A549 (cell line): ENCODE data around the gene TMUB2. TPM values are rescaled to one million over a fixed set of nuclear protein-coding genes. Genes with fewer than 3 reads are reported as not detected.

Experiments
- ATAC-seq, 2 experiments: fragments of 200-7000 bp in 1 of 2; fragments of >200 bp in 1 of 2; cut with Nextera tagmentation in 1 of 2; cut with Tn5 transposase in 1 of 2; 3 replicates each; pipeline versions ENCODE4 v1.8.0 to v1.9.1; 2018 to 2020; ENCODE audit warnings: mild to moderate bottlenecking in 1 of 2, moderate library complexity in 1 of 2
- CTCF ChIA-PET: fragments of 300-600 bp; sonication (Branson Sonifier 250); formaldehyde crosslinking; extraction: SDS; loops from one replicate; lab custom pipeline; 2021; ENCODE audit warnings: antibody characterized with exemption, inconsistent platforms; lab: Yijun Ruan, JAX
- POLR2A ChIA-PET: fragments of 350-600 bp; formaldehyde crosslinking; extraction: SDS; loops from one replicate; lab custom pipeline; 2021; ENCODE audit warnings: antibody characterized with exemption, inconsistent platforms; lab: Yijun Ruan, JAX
- DNase-seq, 2 experiments: peaks; one replicate each; pipeline versions ENCODE4 v3.0.0 to v3.0.0-alpha.2; 2011 to 2016; ENCODE audit warnings: low read depth in 1 of 2, low spot score in 1 of 2
- FAIRE-seq: peaks from 2 replicates; lab custom pipeline; 2011; peaks lifted over from hg19 to GRCh38; lab: Jason Lieb, UNC
- H3K27ac ChIP-seq, 2 experiments: fragments of >200 bp; sonication (Bioruptor Twin); formaldehyde crosslinking; 3 replicates each; pipeline ENCODE4 v1.5.1; 2016 to 2017
- H3K4me1 ChIP-seq: fragments of >200 bp; sonication (Bioruptor Twin); formaldehyde crosslinking; 3 replicates; pipeline ENCODE4 v1.6.1; 2016
- H3K4me2 ChIP-seq: fragments of >200 bp; sonication (Bioruptor Twin); formaldehyde crosslinking; 3 replicates; pipeline ENCODE4 v1.6.1; 2016
- H3K4me3 ChIP-seq: fragments of >200 bp; sonication (Bioruptor Twin); formaldehyde crosslinking; 3 replicates; pipeline ENCODE4 v1.5.1; 2016
- H3K9me3 ChIP-seq: fragments of >200 bp; sonication (Bioruptor Twin); formaldehyde crosslinking; 3 replicates; pipeline ENCODE4 v1.6.1; 2016
- CBX2 ChIP-seq: fragments of 200-600 bp; sonication (generic); IDR thresholded peaks from 2 replicates; pipeline ENCODE4 v1.6.1; 2016; ENCODE audit warnings: low read depth, mild to moderate bottlenecking, borderline replicate concordance
- CHD2 ChIP-seq: fragments of 150-350 bp; IDR thresholded peaks from 2 replicates; pipeline ENCODE4 v1.6.1; 2014; ENCODE audit warnings: low read length; ENCODE audit not compliant: partially characterized antibody
- EP300 ChIP-seq, 2 experiments: fragments of >200 bp; sonication (Bioruptor Twin); formaldehyde crosslinking; IDR thresholded peaks; 2 replicates in 1 of 2; 3 replicates in 1 of 2; pipeline ENCODE4 v1.6.1; 2016 to 2017
- FOSB ChIP-seq: fragments of 250-450 bp; sonication (Bioruptor Pico); IDR thresholded peaks from 2 replicates; pipeline ENCODE4 v1.5.0; 2020; ENCODE audit warnings: mild to moderate bottlenecking, moderate library complexity
- FOXS1 ChIP-seq: fragments of 250-450 bp; sonication (Bioruptor Pico); IDR thresholded peaks from 2 replicates; pipeline ENCODE4 v1.5.0; 2020; ENCODE audit warnings: mild to moderate bottlenecking, moderate library complexity
- GATA3 ChIP-seq: IDR thresholded peaks from 2 replicates; pipeline ENCODE4 v1.6.1; 2012; ENCODE audit warnings: borderline replicate concordance
- HOXA7 ChIP-seq: fragments of 250-450 bp; sonication (Bioruptor Pico); IDR thresholded peaks from 2 replicates; pipeline ENCODE4 v1.5.0; 2020; ENCODE audit warnings: mild to moderate bottlenecking, moderate library complexity
- JUN ChIP-seq, 2 experiments: fragments of >200 bp; sonication (Bioruptor Twin); formaldehyde crosslinking; IDR thresholded peaks; 2 replicates in 1 of 2; 3 replicates in 1 of 2; pipeline ENCODE4 v1.6.1; 2016 to 2017
- MAFK ChIP-seq: fragments of 450-650 bp; IDR thresholded peaks from 2 replicates; pipeline ENCODE4 v1.6.1; 2014; ENCODE audit not compliant: partially characterized antibody
- NPAS2 ChIP-seq: fragments of 250-450 bp; sonication (Bioruptor Pico); IDR thresholded peaks from 2 replicates; pipeline ENCODE4 v1.8.0; 2022; ENCODE audit warnings: mild to moderate bottlenecking, moderate library complexity, borderline replicate concordance
- PHF8 ChIP-seq: fragments of 200-600 bp; sonication (generic); IDR thresholded peaks from 2 replicates; pipeline ENCODE4 v1.6.1; 2016; ENCODE audit warnings: low read depth, mild to moderate bottlenecking, antibody characterized with exemption, moderate library complexity, borderline replicate concordance
- POLR2AphosphoS2 ChIP-seq: conservative IDR thresholded peaks from 2 replicates; pipeline ENCODE4 v1.6.1; 2012; ENCODE audit warnings: low read length, improper control_type of control experiment, inconsistent platforms
- RFX5 ChIP-seq: fragments of 450-650 bp; IDR thresholded peaks from 2 replicates; pipeline ENCODE4 v1.7.1; 2014; ENCODE audit warnings: antibody characterized with exemption, mild to moderate bottlenecking, moderate library complexity
- RNF2 ChIP-seq: fragments of 200-600 bp; sonication (generic); IDR thresholded peaks from 2 replicates; pipeline ENCODE4 v1.6.1; 2016; ENCODE audit warnings: low read depth, mild to moderate bottlenecking, antibody characterized with exemption, moderate library complexity, borderline replicate concordance
- SMC3 ChIP-seq: fragments of >200 bp; sonication (Bioruptor Twin); formaldehyde crosslinking; IDR thresholded peaks from 3 replicates; pipeline ENCODE4 v1.6.1; 2018; ENCODE audit warnings: inconsistent platforms
- ZNF302 ChIP-seq: fragments of 250-450 bp; sonication (Bioruptor Pico); IDR thresholded peaks from 2 replicates; pipeline ENCODE4 v1.9.0; 2021; ENCODE audit warnings: inconsistent platforms, mild to moderate bottlenecking, moderate library complexity
- WGBS: methylation state at CpG from one replicate; pipeline ENCODE4 v1.1.6; 2017; ENCODE audit errors: missing lambda C conversion rate; 5-methylcytosine and 5-hydroxymethylcytosine counted together
- polyA plus RNA-seq, 4 experiments: library from polyadenylated mRNA; depleted of rRNA in 3 of 4; stranded (reverse); fragments of >200 nt; fragmentation: RNase III in 1 of 4; extraction: RNeasy Plus Mini Kit Qiagen cat#74134 plus additional on column Dnase treatment in 1 of 4; gene quantifications; 2 replicates in 3 of 4; 3 replicates in 1 of 4; pipeline ENCODE4 v1.2.3, GENCODE V29; 2011 to 2017
- TF ChIP-seq, protein P1 (sequence below): fragments of >200 bp; sonication (Bioruptor Twin); formaldehyde crosslinking; IDR thresholded peaks from 2 replicates; pipeline ENCODE4 v1.6.1; 2016
- TF ChIP-seq, protein P2 (sequence below): IDR thresholded peaks from 2 replicates; pipeline ENCODE4 v1.6.1; 2012
- TF ChIP-seq, protein P3 (sequence below): IDR thresholded peaks from 2 replicates; pipeline ENCODE4 v1.6.1; 2012; ENCODE audit warnings: low read depth, borderline replicate concordance
- TF ChIP-seq, protein P4 (sequence below): fragments of 200-600 bp; sonication (generic); IDR thresholded peaks from 2 replicates; pipeline ENCODE4 v1.6.1; 2016; ENCODE audit warnings: antibody characterized with exemption, mild to moderate bottlenecking, moderate library complexity

Gene TMUB2
- polyA plus RNA-seq, 2 of the 4 experiments (the other 2 are of a cell fraction) = 36.2 to 42.0 TPM

DNA sequence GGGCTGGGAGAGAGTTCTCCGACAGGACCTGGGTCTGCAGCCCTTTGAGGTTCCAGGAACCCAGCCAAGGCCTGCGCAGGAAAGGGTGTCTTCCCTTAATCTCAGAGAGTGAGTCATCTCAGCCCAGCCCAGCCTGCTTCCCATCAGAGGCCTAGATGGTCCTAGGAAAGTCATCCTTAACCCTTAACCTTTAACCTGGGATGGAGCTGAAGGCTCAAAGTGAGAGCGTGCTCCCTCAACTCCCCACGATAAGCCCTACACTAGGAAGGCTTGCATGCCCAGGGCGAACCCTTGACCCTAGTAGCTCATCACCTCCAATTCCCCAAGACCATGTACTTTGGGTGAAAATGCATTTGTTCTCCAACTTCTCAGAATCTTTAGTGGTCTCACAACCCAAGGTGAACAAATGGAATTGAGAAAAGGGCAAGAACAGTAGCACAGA, 17.7 kb downstream of the TMUB2 start:
- DNase-seq = no peak
- ChIA-PET CTCF (interaction anchor here (0.8 to 5.2 kb wide), 14 partner anchors 7 to 147 kb away, joined by 3 to 68 read pairs (median 6); partner anchors contain the start of genes GRN and UBTF), POLR2A (interaction anchor here (1.5 kb wide), 1 partner anchor 18 kb away, joined by 6 read pairs; the partner anchor contains the start of gene TMUB2)
- Histone ChIP-seq H3K27ac (peak overlapping the region in 1 of 2 experiments; percentile 18; a peak in 1 of 6 replicates), H3K4me3 (no peak overlapping the region), H3K4me1 (peaks cover 38% of the 10 kb centered on the region), H3K4me2 (peak overlapping the region; percentile 21; the same call in 2 of the 3 replicates), H3K9me3 (no peaks in the 10 kb centered on the region)
- TF ChIP-seq, protein P1, sequence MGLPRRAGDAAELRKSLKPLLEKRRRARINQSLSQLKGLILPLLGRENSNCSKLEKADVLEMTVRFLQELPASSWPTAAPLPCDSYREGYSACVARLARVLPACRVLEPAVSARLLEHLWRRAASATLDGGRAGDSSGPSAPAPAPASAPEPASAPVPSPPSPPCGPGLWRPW = no peak
- TF ChIP-seq POLR2AphosphoS2 = peak; percentile 82; the same call in 1 of the 2 replicates
- no peak for ATAC-seq
- WGBS = 59% methylated on average over 5 of the region's 5 CpGs
- FAIRE-seq = no peak

DNA sequence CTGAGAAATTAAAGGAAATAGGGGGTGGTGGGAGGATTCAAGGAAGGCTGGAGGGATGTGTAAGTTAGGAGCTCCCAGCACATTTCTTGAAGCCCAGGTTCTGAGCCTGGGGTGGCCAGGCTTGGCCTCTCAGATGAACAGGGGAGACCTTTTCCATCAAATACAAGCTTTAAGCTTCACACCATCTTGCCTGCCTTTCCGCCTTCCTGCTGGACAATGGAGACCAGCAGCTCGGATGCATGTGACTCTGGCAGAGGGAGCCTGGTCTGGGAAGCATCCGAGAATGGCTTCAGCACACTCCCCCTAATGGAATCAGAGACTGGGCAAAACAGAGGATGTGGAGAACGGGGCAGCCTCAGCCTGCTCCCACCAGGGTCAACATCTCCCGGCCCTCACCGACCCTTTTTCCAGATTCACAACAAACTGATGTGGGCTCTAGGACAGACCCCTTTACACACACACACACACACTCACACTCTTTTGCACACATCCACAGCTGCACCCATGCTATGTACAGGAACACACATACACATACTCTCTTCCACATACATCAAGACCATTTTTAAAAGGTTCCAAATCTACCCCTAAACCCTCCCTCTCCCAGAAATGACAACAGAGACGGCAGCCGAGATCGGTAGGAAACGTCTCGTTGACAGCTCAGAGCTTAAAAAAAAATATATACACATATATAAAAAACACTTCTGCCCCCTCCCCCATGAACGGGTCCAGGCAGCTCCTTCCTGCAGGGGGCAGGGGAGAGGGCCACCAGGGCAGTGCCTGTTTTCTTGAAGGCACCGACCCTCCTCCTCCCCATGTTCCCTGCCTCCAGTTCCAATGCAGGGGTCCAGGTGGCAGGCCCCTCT, 19.4 kb downstream of the TMUB2 start:
- no peak for TF ChIP-seq GATA3
- no peak for TF ChIP-seq PHF8
- TF ChIP-seq POLR2AphosphoS2 = peak; percentile 62; the same call in 1 of the 2 replicates
- TF ChIP-seq, protein P1 = no peak
- TF ChIP-seq NPAS2 (CRISPR knock-in tag) = no peak
- TF ChIP-seq ZNF302 (CRISPR knock-in tag) = no peak
- no peak for TF ChIP-seq SMC3
- no peaks in the 10 kb centered on the region for H3K9me3 ChIP-seq
- peak in 1 of 2 experiments; percentile 51 for DNase-seq
- no peak for FAIRE-seq
- 0 out of 6 replicates have a peak, but pooled peaks have one; percentile 9 to 22 for ATAC-seq
- H3K4me2 ChIP-seq = no peak overlapping the region
- ChIA-PET CTCF (interaction anchor here (0.8 to 9.4 kb wide), 13 partner anchors 9 to 317 kb away, joined by 3 to 159 read pairs (median 4); partner anchors contain the start of genes FAM171A2, GRN, SLC25A39 and UBTF), POLR2A (interaction anchor here (3.0 kb wide), 1 partner anchor 16 kb away, joined by 10 read pairs; no protein-coding TSS in a partner anchor)
- no peak overlapping the region for H3K27ac ChIP-seq
- H3K4me1 ChIP-seq = peaks cover 47% of the 10 kb centered on the region
- no peak overlapping the region for H3K4me3 ChIP-seq
- 73% methylated on average over 13 of the region's 13 CpGs for WGBS

DNA sequence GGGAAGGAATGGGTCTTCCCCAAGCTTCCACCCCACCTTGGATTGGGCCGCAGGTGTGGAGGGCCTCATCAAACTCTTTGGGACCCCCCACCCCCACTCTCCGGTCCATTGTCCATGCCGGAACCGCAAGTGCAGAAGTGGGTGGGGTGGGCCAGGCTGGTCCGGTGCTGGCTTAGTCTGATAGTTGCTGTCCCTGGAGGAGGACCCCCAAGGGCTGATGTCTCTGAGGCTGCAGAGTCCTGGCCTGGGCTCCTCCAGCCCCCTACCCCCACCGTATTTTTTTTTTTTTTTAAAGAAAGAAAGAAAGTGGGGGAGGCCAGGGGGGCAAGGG, 20.0 kb downstream of the TMUB2 start:
- Histone ChIP-seq H3K4me2 (no peak overlapping the region), H3K4me1 (peaks cover 47% of the 10 kb centered on the region), H3K4me3 (no peak overlapping the region)
- ATAC-seq (no peak), FAIRE-seq (no peak)
- POLR2A ChIA-PET = interaction anchor here (1.3 to 3.0 kb wide), 2 partner anchors 15 to 126 kb away, joined by 3 to 10 read pairs; no protein-coding TSS in a partner anchor
- 85% methylated on average over 6 of the region's 6 CpGs for WGBS
- no peak for TF ChIP-seq FOSB (CRISPR knock-in tag)
- TF ChIP-seq, protein P2, sequence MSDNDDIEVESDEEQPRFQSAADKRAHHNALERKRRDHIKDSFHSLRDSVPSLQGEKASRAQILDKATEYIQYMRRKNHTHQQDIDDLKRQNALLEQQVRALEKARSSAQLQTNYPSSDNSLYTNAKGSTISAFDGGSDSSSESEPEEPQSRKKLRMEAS = no peak
- no peak for TF ChIP-seq GATA3
- TF ChIP-seq, all 56 proteins: peak for 0
- no peak for DNase-seq
- Histone ChIP-seq H3K9me3 (no peaks in the 10 kb centered on the region), H3K27ac (no peak overlapping the region)
- CTCF ChIA-PET = interaction anchor here (0.8 to 9.4 kb wide), 12 partner anchors 15 to 317 kb away, joined by 3 to 159 read pairs (median 4); partner anchors contain the start of genes FAM171A2, GRN, SLC25A39 and UBTF

DNA sequence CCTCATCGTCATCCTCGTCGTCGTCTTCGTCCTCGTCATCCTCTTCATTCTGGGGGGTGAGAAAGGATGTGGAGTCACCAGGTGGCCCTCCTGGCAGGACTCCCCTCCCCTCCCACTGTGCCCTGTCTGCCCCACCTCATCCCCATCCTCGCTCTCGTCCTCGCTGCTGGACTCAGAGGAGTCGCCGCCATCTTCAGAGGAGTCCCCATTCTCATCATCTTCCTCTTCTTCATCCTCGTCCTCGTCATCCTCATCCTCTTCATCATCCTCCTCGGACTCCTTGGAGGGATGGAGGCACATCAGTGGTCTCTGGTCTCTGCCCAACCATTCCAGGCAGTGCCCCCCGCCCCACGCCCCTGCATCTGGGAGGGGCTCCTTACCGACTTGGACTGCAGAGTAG, 20.5 kb downstream of the TMUB2 start:
- Histone ChIP-seq H3K4me2 (no peak overlapping the region), H3K9me3 (no peaks in the 10 kb centered on the region), H3K27ac (no peak overlapping the region), H3K4me1 (peaks cover 47% of the 10 kb centered on the region), H3K4me3 (no peak overlapping the region)
- CTCF ChIA-PET = interaction anchor here (0.6 to 9.4 kb wide), 10 partner anchors 14 to 316 kb away, joined by 3 to 159 read pairs (median 6); partner anchors contain the start of genes FAM171A2, GRN, SLC25A39 and UBTF
- ATAC-seq (no peak), FAIRE-seq (no peak), DNase-seq (no peak)
- POLR2A ChIA-PET = interaction anchor here (1.3 to 3.0 kb wide), 2 partner anchors 14 to 125 kb away, joined by 3 to 10 read pairs; no protein-coding TSS in a partner anchor
- 94% methylated on average over 17 of the region's 17 CpGs for WGBS
- TF ChIP-seq RNF2 (no peak), CBX2 (no peak), JUN (IDR thresholded peaks at IDR 0.05) (no peak), NPAS2 (CRISPR knock-in tag) (no peak), MAFK (no peak), FOXS1 (no peak), SMC3 (no peak), GATA3 (no peak), CHD2 (no peak), EP300 (IDR thresholded peaks at IDR 0.05) (no peak), HOXA7 (CRISPR knock-in tag) (no peak), RFX5 (no peak)
- TF ChIP-seq, protein P3, sequence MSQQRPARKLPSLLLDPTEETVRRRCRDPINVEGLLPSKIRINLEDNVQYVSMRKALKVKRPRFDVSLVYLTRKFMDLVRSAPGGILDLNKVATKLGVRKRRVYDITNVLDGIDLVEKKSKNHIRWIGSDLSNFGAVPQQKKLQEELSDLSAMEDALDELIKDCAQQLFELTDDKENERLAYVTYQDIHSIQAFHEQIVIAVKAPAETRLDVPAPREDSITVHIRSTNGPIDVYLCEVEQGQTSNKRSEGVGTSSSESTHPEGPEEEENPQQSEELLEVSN = no peak
- TF ChIP-seq, protein P4, sequence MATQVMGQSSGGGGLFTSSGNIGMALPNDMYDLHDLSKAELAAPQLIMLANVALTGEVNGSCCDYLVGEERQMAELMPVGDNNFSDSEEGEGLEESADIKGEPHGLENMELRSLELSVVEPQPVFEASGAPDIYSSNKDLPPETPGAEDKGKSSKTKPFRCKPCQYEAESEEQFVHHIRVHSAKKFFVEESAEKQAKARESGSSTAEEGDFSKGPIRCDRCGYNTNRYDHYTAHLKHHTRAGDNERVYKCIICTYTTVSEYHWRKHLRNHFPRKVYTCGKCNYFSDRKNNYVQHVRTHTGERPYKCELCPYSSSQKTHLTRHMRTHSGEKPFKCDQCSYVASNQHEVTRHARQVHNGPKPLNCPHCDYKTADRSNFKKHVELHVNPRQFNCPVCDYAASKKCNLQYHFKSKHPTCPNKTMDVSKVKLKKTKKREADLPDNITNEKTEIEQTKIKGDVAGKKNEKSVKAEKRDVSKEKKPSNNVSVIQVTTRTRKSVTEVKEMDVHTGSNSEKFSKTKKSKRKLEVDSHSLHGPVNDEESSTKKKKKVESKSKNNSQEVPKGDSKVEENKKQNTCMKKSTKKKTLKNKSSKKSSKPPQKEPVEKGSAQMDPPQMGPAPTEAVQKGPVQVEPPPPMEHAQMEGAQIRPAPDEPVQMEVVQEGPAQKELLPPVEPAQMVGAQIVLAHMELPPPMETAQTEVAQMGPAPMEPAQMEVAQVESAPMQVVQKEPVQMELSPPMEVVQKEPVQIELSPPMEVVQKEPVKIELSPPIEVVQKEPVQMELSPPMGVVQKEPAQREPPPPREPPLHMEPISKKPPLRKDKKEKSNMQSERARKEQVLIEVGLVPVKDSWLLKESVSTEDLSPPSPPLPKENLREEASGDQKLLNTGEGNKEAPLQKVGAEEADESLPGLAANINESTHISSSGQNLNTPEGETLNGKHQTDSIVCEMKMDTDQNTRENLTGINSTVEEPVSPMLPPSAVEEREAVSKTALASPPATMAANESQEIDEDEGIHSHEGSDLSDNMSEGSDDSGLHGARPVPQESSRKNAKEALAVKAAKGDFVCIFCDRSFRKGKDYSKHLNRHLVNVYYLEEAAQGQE = no peak
